ENCODE data around the gene CTSW.

DNA sequence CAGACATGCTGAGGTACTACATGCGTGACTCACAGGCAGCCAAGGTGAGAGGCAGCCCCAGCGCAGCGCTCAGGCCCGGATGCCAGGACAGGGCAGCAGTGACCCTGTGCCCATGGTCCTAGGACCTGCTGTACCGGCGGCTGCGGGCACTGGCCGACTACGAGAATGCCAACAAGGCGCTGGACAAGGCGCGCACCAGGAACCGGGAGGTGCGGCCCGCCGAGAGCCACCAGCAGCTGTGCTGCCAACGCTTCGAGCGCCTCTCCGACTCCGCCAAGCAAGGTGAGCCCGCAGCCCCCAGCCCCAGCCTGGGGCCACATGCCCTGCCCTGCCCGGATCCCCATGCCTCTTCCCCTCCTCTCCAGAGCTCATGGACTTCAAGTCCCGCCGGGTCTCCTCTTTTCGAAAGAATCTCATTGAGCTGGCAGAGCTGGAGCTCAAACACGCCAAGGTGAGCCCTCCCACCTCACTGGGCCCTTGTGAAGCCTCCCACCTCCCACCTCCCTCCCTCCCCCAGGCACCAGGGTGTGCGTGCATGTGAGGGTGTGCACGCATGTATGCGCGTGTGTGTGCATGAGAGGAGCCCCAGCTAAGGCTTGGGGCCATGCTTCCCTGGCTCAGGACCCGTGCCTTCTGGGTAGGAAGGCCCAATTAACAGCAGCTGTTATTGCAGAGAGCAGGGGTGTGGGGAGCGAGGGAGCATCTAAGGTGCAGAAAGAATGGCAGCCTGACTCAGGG, 27.0 kb upstream of the CTSW start:
- TF ChIP-seq, protein P1, sequence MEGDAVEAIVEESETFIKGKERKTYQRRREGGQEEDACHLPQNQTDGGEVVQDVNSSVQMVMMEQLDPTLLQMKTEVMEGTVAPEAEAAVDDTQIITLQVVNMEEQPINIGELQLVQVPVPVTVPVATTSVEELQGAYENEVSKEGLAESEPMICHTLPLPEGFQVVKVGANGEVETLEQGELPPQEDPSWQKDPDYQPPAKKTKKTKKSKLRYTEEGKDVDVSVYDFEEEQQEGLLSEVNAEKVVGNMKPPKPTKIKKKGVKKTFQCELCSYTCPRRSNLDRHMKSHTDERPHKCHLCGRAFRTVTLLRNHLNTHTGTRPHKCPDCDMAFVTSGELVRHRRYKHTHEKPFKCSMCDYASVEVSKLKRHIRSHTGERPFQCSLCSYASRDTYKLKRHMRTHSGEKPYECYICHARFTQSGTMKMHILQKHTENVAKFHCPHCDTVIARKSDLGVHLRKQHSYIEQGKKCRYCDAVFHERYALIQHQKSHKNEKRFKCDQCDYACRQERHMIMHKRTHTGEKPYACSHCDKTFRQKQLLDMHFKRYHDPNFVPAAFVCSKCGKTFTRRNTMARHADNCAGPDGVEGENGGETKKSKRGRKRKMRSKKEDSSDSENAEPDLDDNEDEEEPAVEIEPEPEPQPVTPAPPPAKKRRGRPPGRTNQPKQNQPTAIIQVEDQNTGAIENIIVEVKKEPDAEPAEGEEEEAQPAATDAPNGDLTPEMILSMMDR (IDR thresholded peaks at IDR 0.05; ENCODE audit: low read length), result no peak
- TF ChIP-seq EZH2 (IDR thresholded peaks at IDR 0.05; ENCODE audit: borderline replicate concordance, low read length), result no peak

All from OCI-LY1 (cell line).